ENCODE data around the gene LENG9.

LENG9 gene

GRCh38 chr19:54426291-54426931 lies 37.2 kb downstream of the LENG9 start:
- H3K9ac ChIP-seq (ENCODE audit: low read length), result no peak overlapping the region
- peaks cover 80% of the 10 kb centered on the region for H3K27me3 ChIP-seq (replicated peaks; ENCODE audit: insufficient read depth, low read length)
- H3K79me2 ChIP-seq (ENCODE audit: low read length), result no peaks in the 10 kb centered on the region
- no peak for TF ChIP-seq EZH2phosphoT487 (IDR thresholded peaks at IDR 0.05; ENCODE audit: low read length)
- no peak for TF ChIP-seq CTCF (IDR thresholded peaks at IDR 0.05; ENCODE audit: low read length)
- no peak for TF ChIP-seq EZH2 (optimal IDR thresholded peaks at IDR 0.05; ENCODE audit: low read depth, low read length)
- no peaks in the 10 kb centered on the region for H3K9me2 ChIP-seq (replicated peaks; ENCODE audit: insufficient read depth, low read length)
- H3F3A ChIP-seq (ENCODE audit: insufficient read depth, low read length), result no peaks in the 10 kb centered on the region
- H3K4me3 ChIP-seq (ENCODE audit: low read length), result no peak overlapping the region
- H2AFZ ChIP-seq (ENCODE audit: low read length), result no peak overlapping the region
- no peaks in the 10 kb centered on the region for H4K20me1 ChIP-seq (ENCODE audit: insufficient read depth, low read length)
- H3K27ac ChIP-seq (ENCODE audit: low read length), result no peak overlapping the region
- H3K4me1 ChIP-seq (ENCODE audit: low read length), result no peaks in the 10 kb centered on the region
- H3K4me2 ChIP-seq (ENCODE audit: low read depth, low read length), result no peak overlapping the region
- no peak for DNase-seq
- H3K36me3 ChIP-seq (replicated peaks; ENCODE audit: insufficient read depth, low read length), result no peaks in the 10 kb centered on the region
- H3K9me3 ChIP-seq (replicated peaks; ENCODE audit: insufficient read depth, low read length), result no peaks in the 10 kb centered on the region

- Histone ChIP-seq H3K79me2 (ENCODE audit: low read length) (no peaks in the 10 kb centered on the region), H3K4me2 (ENCODE audit: low read depth, low read length) (no peak overlapping the region), H3K9me2 (replicated peaks; ENCODE audit: insufficient read depth, low read length) (no peaks in the 10 kb centered on the region), H3K36me3 (replicated peaks; ENCODE audit: insufficient read depth, low read length) (no peaks in the 10 kb centered on the region), H3K4me3 (ENCODE audit: low read length) (no peak overlapping the region), H2AFZ (ENCODE audit: low read length) (no peak overlapping the region), H3K9ac (ENCODE audit: low read length) (no peak overlapping the region), H3K27me3 (replicated peaks; ENCODE audit: insufficient read depth, low read length) (peaks cover 89% of the 10 kb centered on the region), H4K20me1 (ENCODE audit: insufficient read depth, low read length) (no peaks in the 10 kb centered on the region), H3F3A (ENCODE audit: insufficient read depth, low read length) (no peaks in the 10 kb centered on the region), H3K4me1 (ENCODE audit: low read length) (no peaks in the 10 kb centered on the region), H3K27ac (ENCODE audit: low read length) (no peak overlapping the region), H3K9me3 (replicated peaks; ENCODE audit: insufficient read depth, low read length) (no peaks in the 10 kb centered on the region)
- DNase-seq, result no peak
- TF ChIP-seq CTCF (IDR thresholded peaks at IDR 0.05; ENCODE audit: low read length) (no peak), EZH2phosphoT487 (IDR thresholded peaks at IDR 0.05; ENCODE audit: low read length) (no peak), EZH2 (optimal IDR thresholded peaks at IDR 0.05; ENCODE audit: low read depth, low read length) (no peak)
Measured at GRCh38 chr19:54425382-54425723, 38.2 kb downstream of the LENG9 start.

DNA sequence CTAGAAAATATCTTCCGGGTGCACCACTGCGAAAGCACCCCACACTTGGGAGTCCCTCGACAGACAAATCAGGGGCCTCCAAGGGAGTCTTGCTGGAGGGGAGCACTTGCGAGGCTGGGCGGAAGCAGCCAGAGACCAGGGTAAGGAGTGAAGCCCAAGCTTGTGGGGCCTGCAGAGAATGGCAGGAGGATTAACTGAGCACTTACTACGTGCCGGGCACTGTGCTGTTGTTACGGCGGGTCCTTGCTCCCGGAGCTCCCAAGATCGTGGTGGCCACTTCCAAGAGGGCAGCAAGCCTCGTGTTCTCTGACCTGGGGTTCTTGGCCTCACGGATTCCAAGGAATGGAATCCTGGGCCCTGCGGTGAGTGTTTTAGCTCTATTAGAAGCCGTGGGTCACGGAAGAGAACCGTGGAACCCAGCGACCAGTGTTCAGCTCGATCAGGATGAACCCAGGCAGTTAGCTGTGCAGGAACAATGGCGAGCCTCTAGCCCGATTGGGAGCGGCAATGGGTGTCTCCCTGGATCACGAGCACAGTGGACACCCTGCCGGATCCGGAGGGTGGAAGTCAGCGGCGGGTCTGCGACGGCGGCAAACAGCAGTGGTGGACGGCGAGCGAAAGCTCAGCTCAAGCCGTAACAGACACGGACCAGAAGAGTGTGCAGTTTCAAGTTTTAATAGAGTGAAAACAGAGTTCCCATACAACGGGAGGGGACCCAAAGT lies 38.8 kb downstream of the LENG9 start:
- Histone ChIP-seq H3K79me2 (ENCODE audit: low read length) (no peaks in the 10 kb centered on the region), H2AFZ (ENCODE audit: low read length) (no peak overlapping the region), H4K20me1 (ENCODE audit: insufficient read depth, low read length) (no peaks in the 10 kb centered on the region), H3K4me2 (ENCODE audit: low read depth, low read length) (no peak overlapping the region), H3K9me2 (replicated peaks; ENCODE audit: insufficient read depth, low read length) (no peaks in the 10 kb centered on the region), H3K27me3 (replicated peaks; ENCODE audit: insufficient read depth, low read length) (peaks cover 89% of the 10 kb centered on the region), H3K9ac (ENCODE audit: low read length) (no peak overlapping the region), H3F3A (ENCODE audit: insufficient read depth, low read length) (no peaks in the 10 kb centered on the region), H3K4me1 (ENCODE audit: low read length) (no peaks in the 10 kb centered on the region), H3K4me3 (ENCODE audit: low read length) (no peak overlapping the region), H3K27ac (ENCODE audit: low read length) (no peak overlapping the region), H3K9me3 (replicated peaks; ENCODE audit: insufficient read depth, low read length) (no peaks in the 10 kb centered on the region), H3K36me3 (replicated peaks; ENCODE audit: insufficient read depth, low read length) (no peaks in the 10 kb centered on the region)
- TF ChIP-seq CTCF (IDR thresholded peaks at IDR 0.05; ENCODE audit: low read length), result no peak
- TF ChIP-seq EZH2phosphoT487 (IDR thresholded peaks at IDR 0.05; ENCODE audit: low read length), result no peak
- no peak for TF ChIP-seq EZH2 (optimal IDR thresholded peaks at IDR 0.05; ENCODE audit: low read depth, low read length)
- no peak for DNase-seq

All from MM.1S (cell line).